HepG2 (cell line): ENCODE measurements around the gene CYP2S1. TPM values are rescaled to one million over a fixed set of nuclear protein-coding genes. Genes with fewer than 3 reads are reported as not detected.

ENCODE experiments used
- CHD2 ChIP-seq: IDR thresholded peaks from 2 replicates; pipeline ENCODE4 v1.6.1; 2011; ENCODE audit warnings: low read depth, low read length, improper control_type of control experiment
- GATA4 ChIP-seq: sonication (generic); IDR thresholded peaks from 2 replicates; pipeline ENCODE4 v1.6.1; 2016; ENCODE audit warnings: antibody characterized with exemption, low read depth, borderline replicate concordance
- HINFP ChIP-seq: sonication (generic); formaldehyde crosslinking; IDR thresholded peaks from 2 replicates; pipeline ENCODE4 v1.4.0; 2020; ENCODE audit warnings: low read depth, mild to moderate bottlenecking, missing genetic modification reagents
- HNF1A ChIP-seq, 2 experiments: sonication (generic) in 1 of 2; formaldehyde crosslinking in 1 of 2; IDR thresholded peaks; 2 replicates each; pipeline versions ENCODE4 v1.4.0 to v1.6.1; 2016 to 2020; ENCODE audit warnings: borderline replicate concordance in 1 of 2, low read depth in 1 of 2, mild to moderate bottlenecking in 1 of 2, missing genetic modification reagents in 1 of 2
- MBD4 ChIP-seq: IDR thresholded peaks from 2 replicates; pipeline ENCODE4 v1.6.1; 2012; ENCODE audit warnings: low read length, inconsistent platforms, borderline replicate concordance
- MIER3 ChIP-seq: IDR thresholded peaks from 2 replicates; pipeline ENCODE4 v1.6.1; 2016; ENCODE audit warnings: missing compliant biosample characterization, borderline replicate concordance
- POLR2G ChIP-seq: fragments of 200-400 bp; formaldehyde crosslinking; IDR thresholded peaks from 2 replicates; pipeline ENCODE4 v1.6.1; 2018; ENCODE audit warnings: mild to moderate bottlenecking, low read depth, low read length, moderate library complexity
- RARG ChIP-seq: sonication (generic); formaldehyde crosslinking; IDR thresholded peaks from 2 replicates; pipeline ENCODE4 v1.4.0; 2020; ENCODE audit warnings: low read depth, mild to moderate bottlenecking, missing genetic modification reagents
- UBTF ChIP-seq: sonication (generic); formaldehyde crosslinking; IDR thresholded peaks from 2 replicates; pipeline ENCODE4 v1.4.0; 2020; ENCODE audit warnings: mild to moderate bottlenecking, missing genetic modification reagents
- ZKSCAN5 ChIP-seq: sonication (generic); formaldehyde crosslinking; IDR thresholded peaks from 2 replicates; pipeline ENCODE4 v1.5.1; 2020; ENCODE audit warnings: mild to moderate bottlenecking, missing genetic modification reagents
- ZNF121 ChIP-seq: sonication (generic); formaldehyde crosslinking; IDR thresholded peaks from 2 replicates; pipeline ENCODE4 v1.5.0; 2020; ENCODE audit warnings: mild to moderate bottlenecking, missing genetic modification reagents
- ZNF3 ChIP-seq: IDR thresholded peaks from 2 replicates; pipeline ENCODE4 v1.7.0; 2017; ENCODE audit warnings: inconsistent platforms
- ZNF333 ChIP-seq: sonication (generic); formaldehyde crosslinking; IDR thresholded peaks from 2 replicates; pipeline ENCODE4 v1.4.0; 2020; ENCODE audit warnings: mild to moderate bottlenecking, missing genetic modification reagents, borderline replicate concordance
- ZNF562 ChIP-seq: sonication (generic); formaldehyde crosslinking; IDR thresholded peaks from 2 replicates; pipeline ENCODE4 v1.8.0; 2022; ENCODE audit warnings: missing genetic modification reagents, borderline replicate concordance
- ZNF567 ChIP-seq: sonication (generic); formaldehyde crosslinking; IDR thresholded peaks from 2 replicates; pipeline ENCODE4 v1.8.1; 2023; ENCODE audit warnings: mild to moderate bottlenecking, missing genetic modification reagents, borderline replicate concordance
- ZNF629 ChIP-seq: sonication (generic); formaldehyde crosslinking; conservative IDR thresholded peaks from 2 replicates; pipeline ENCODE4 v1.5.0; 2020; ENCODE audit warnings: missing genetic modification reagents
- ZNF678 ChIP-seq: sonication (generic); formaldehyde crosslinking; IDR thresholded peaks from 2 replicates; pipeline ENCODE4 v1.4.0; 2020; ENCODE audit warnings: mild to moderate bottlenecking, missing genetic modification reagents
- ZNF749 ChIP-seq: sonication (generic); formaldehyde crosslinking; IDR thresholded peaks from 2 replicates; pipeline ENCODE4 v1.8.0; 2022; ENCODE audit warnings: mild to moderate bottlenecking, missing genetic modification reagents, moderate library complexity, borderline replicate concordance
- ZNF777 ChIP-seq: sonication (generic); formaldehyde crosslinking; IDR thresholded peaks from 2 replicates; pipeline ENCODE4 v1.4.0; 2020; ENCODE audit warnings: missing genetic modification reagents
- polyA plus RNA-seq, 8 experiments: library from polyadenylated mRNA; depleted of rRNA in 3 of 8; stranded (reverse) in 7 of 8; unstranded in 1 of 8; fragments of >200 nt; fragmentation: Illumina TruSeq in 4 of 8; extraction: Trizol in 4 of 8; gene quantifications; 2 replicates each; pipeline versions ENCODE4 v1.2.1 to v1.2.3, GENCODE V29; 2011 to 2016; ENCODE audit warnings: low read depth in 4 of 8, missing spikeins in 1 of 8, mixed read lengths in 1 of 8; ENCODE audit not compliant: insufficient read depth in 1 of 8
- total RNA-seq, 5 experiments: library from RNA; depleted of rRNA; stranded (reverse); fragments of >200 nt; fragmentation: Illumina TruSeq; extraction: Trizol; gene quantifications; 2 replicates each; pipeline ENCODE4 v1.2.3, GENCODE V29; 2016; ENCODE audit warnings: low read depth in 1 of 5

CYP2S1 gene
- total and polyA plus RNA-seq, 2 of the 13 experiments (the other 11 are each of a cell fraction or from before 2014, with no cell fraction given), result 0.09 to 2.1 TPM

- TF ChIP-seq HNF1A (IDR thresholded peaks at IDR 0.05; ENCODE audit: low read depth) (no peak), HNF1A (CRISPR knock-in tag; IDR thresholded peaks at IDR 0.05; ENCODE audit: borderline replicate concordance) (0 out of 2 replicates have a peak, but pooled peaks have one; percentile 33), ZNF562 (no peak), GATA4 (no peak), MBD4 (no peak), POLR2G (peak; percentile 87), CHD2 (no peak), ZNF121 (0 out of 2 replicates have a peak, but pooled peaks have one; percentile 27), ZNF777 (CRISPR knock-in tag) (peak; percentile 49; the same call in 1 of the 2 replicates), MIER3 (CRISPR knock-in tag) (0 out of 2 replicates have a peak, but pooled peaks have one; percentile 18), ZNF678 (CRISPR knock-in tag) (no peak), RARG (CRISPR knock-in tag) (no peak), ZNF629 (CRISPR knock-in tag) (0 out of 2 replicates have a peak, but pooled peaks have one; percentile 23), ZNF333 (CRISPR knock-in tag) (no peak), HINFP (no peak), ZNF567 (CRISPR knock-in tag) (no peak), UBTF (CRISPR knock-in tag) (peak; percentile 76), ZNF749 (CRISPR knock-in tag) (peak; percentile 90; the same call in 1 of the 2 replicates), ZNF3 (no peak), ZKSCAN5 (CRISPR knock-in tag) (no peak)
Measured at GRCh38 chr19:41226053-41226873, 33.2 kb downstream of the CYP2S1 start (continued).
